Stimulated activated CD4-positive, alpha-beta T cell treated with anti-CD3 and anti-CD28 coated beads, Interleukin-1b, Interleukin-23, amount 100 ng/mL, for 1 hour (primary cell): ENCODE measurements around the gene PTPRG.
A peak's percentile ranks its signal among the peaks of the same experiment; 100 is the strongest.

Experiments
- DNase-seq, 2 donors: peaks; one replicate each; pipeline ENCODE4 v3.0.0-alpha.2; 2020; ENCODE audit warnings: low read depth in 2 of 2

The PTPRG gene

GRCh38 chr3:62183969-62184368 is 622.6 kb downstream of the PTPRG start:
- DNase-seq, result no peak

GRCh38 chr3:62184559-62184958 is 623.2 kb downstream of the PTPRG start:
- DNase-seq, result no peak

GRCh38 chr3:62187022-62187431 is 625.7 kb downstream of the PTPRG start:
- no peak for DNase-seq

GRCh38 chr3:62188681-62189375 is 627.5 kb downstream of the PTPRG start:
- DNase-seq, result peak; percentile 9 to 40

- DNase-seq, result no peak
Observed at GRCh38 chr3:62189376-62189698, 628.0 kb downstream of the PTPRG start.

- no peak for DNase-seq
Observed at GRCh38 chr3:62192891-62193290, 631.5 kb downstream of the PTPRG start.

GRCh38 chr3:62193586-62194345 is 632.4 kb downstream of the PTPRG start:
- no peak for DNase-seq

GRCh38 chr3:62197350-62198012 is 636.1 kb downstream of the PTPRG start:
- no peak for DNase-seq

- no peak for DNase-seq
Observed at GRCh38 chr3:62199126-62199525, 637.8 kb downstream of the PTPRG start.

- no peak for DNase-seq
Observed at GRCh38 chr3:62201438-62202035, 640.2 kb downstream of the PTPRG start.

GRCh38 chr3:62203152-62203551 is 641.8 kb downstream of the PTPRG start:
- DNase-seq, result no peak

- DNase-seq, result no peak
Observed at GRCh38 chr3:62203561-62203960, 642.2 kb downstream of the PTPRG start.

GRCh38 chr3:62207197-62207596 is 645.8 kb downstream of the PTPRG start:
- no peak for DNase-seq

GRCh38 chr3:62208385-62208784 is 647.0 kb downstream of the PTPRG start:
- no peak for DNase-seq

GRCh38 chr3:62209101-62209500 is 647.7 kb downstream of the PTPRG start:
- DNase-seq, result no peak

GRCh38 chr3:62210011-62210410 is 648.6 kb downstream of the PTPRG start:
- no peak for DNase-seq

GRCh38 chr3:62211675-62212429 is 650.5 kb downstream of the PTPRG start:
- no peak for DNase-seq

GRCh38 chr3:62214850-62215249 is 653.5 kb downstream of the PTPRG start:
- no peak for DNase-seq

- DNase-seq, result no peak
Observed at GRCh38 chr3:62220616-62221015, 659.2 kb downstream of the PTPRG start.

GRCh38 chr3:62225051-62225450 is 663.7 kb downstream of the PTPRG start:
- DNase-seq, result no peak

- DNase-seq, result no peak
Observed at GRCh38 chr3:62226601-62227339, 665.4 kb downstream of the PTPRG start.
